ENCODE data around the gene SLC24A3.
A peak's percentile ranks its signal among the peaks of the same experiment; 100 is the strongest.

The SLC24A3 gene

DNA sequence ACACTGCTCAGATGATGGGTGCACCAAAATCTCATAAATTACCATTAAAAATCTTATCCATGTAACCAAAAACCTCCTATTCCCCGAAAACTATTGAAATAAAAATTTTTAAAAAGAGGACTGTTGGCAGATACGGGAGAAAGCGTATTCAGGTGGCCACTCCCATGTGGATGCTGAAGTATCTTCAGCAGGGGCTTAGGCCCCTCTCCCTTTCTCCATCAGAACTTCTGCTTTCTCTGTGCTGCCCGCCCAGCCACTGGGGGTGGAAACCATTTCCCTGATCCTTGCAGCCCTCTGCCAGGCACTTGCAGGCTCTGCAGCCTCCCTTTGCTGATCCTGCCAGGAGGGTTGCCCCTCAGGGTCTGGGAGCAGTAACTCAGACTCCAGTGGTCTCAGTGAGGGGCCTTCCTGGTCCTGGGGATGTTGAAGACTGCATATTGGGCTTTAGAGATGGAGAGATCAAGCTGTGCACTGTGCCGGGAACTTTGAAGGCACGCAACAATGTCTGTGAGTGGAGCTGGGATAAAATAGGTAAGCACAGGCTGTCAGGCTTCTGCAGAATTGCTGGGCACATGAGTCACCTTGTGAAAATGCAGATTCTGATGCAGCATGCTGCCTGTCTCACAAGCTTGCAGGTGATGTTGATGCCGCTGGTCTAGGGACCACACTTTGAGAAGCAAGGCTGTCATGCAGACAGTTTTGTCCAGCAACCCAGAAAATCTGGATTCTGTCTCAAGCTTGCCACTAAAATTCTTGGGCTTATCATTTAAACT, 59.6 kb downstream of the SLC24A3 start:
- no peak for DNase-seq (ENCODE audit: low spot score)

GRCh38 chr20:19272976-19273654, 60.7 kb downstream of the SLC24A3 start:
- DNase-seq (ENCODE audit: low spot score) = no peak

- DNase-seq (ENCODE audit: low spot score) = no peak
Observed at GRCh38 chr20:19274001-19274400, 61.6 kb downstream of the SLC24A3 start.

- no peak for DNase-seq (ENCODE audit: low spot score)
Observed at GRCh38 chr20:19274412-19275015, 62.1 kb downstream of the SLC24A3 start.

DNA sequence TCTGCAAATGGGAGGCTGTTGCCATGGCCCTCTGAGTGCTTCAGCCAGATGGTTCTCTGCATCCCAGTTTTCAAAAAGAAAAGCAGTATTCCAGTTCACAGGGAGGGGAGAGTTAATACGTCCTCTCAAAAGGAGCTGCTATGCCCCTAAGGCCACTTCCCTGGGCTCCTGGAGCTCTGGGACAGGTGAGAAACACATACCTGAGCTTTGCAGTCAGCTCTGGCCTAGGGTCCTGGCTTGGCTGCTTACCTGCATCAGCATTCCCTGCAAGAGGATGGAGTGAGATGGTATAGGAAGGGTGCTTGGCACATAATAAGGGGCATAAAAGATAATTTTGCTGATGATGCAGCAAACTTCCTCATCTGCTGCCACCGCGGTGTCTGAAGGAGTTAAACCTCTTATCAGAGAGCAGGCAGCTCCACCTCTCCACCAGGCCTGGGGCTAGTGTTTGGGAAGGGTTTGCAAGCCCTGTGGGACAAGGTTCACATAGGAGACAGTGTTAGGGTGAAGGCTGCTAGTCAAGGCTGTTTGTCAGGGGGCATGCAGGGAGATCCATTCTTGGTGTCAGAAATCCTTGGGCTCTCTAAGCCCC, 62.7 kb downstream of the SLC24A3 start:
- DNase-seq (ENCODE audit: low spot score) = no peak

DNA sequence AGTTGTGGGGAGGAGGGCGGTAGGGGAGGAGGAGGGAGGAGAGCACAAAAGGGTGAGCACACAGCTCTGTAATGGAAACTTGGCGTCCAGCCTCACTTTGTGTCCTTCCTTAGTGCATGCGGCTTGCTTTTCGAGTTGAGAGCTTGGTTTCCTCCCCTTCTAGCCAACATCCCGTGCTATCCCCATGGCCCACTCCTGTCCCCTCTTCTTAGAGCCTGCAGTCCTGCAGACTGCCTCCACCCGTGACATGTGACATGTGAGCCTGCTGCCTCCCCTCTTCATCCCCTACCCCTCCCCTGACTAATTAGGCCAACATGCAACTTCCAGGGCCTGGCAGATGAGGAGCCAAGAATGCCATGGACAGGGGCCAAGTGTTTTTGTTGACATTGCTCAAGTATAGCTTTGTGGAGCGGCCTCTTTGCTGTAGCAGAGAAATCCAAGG, 63.2 kb downstream of the SLC24A3 start:
- peak; percentile 50 for DNase-seq (ENCODE audit: low spot score)

DNA sequence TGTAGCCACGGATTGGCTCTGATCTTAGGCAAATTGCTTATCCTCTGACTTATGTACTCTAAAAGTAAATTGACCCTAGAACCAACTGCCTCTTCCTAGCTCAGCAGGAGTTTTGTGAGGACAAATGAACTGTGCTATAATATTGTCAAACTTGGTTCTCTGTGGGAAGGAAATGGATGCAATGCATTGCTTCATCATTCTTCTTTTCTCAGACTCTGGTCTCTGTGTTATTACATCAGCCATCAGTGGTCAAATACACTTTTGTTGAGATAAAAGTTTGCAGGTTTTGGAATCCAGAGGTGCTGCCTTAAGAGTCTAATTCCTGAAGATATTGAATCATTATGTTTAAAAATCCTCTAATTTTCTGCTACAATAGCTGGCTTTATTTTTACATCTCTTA, 64.9 kb downstream of the SLC24A3 start:
- DNase-seq (ENCODE audit: low spot score) = no peak

DNA sequence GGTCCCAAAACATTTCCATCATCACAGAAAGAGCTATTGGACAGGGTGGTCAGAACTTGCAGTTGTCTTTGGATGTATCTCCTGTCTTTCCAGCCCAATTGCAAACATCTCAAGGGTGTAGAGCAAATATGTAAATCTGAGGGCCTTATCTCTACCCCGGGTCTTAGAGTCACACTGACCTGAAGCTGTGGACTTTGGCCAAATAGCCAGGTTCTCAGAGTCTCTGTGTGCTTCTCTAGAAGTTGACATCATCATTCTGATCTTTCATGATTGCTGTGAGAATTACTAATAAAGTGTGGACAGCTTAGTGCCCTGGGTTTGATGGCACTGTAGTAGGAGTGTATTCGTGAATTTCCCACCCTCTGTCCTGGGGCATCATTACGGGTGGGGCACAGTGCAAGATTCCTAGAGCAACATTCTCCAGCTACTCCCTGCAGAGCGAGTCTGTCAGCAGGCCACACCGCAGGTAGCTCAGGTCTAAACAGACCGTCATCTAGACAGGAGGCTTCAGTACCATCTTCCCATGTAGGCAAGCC, 71.1 kb downstream of the SLC24A3 start:
- DNase-seq (ENCODE audit: low spot score) = no peak

DNA sequence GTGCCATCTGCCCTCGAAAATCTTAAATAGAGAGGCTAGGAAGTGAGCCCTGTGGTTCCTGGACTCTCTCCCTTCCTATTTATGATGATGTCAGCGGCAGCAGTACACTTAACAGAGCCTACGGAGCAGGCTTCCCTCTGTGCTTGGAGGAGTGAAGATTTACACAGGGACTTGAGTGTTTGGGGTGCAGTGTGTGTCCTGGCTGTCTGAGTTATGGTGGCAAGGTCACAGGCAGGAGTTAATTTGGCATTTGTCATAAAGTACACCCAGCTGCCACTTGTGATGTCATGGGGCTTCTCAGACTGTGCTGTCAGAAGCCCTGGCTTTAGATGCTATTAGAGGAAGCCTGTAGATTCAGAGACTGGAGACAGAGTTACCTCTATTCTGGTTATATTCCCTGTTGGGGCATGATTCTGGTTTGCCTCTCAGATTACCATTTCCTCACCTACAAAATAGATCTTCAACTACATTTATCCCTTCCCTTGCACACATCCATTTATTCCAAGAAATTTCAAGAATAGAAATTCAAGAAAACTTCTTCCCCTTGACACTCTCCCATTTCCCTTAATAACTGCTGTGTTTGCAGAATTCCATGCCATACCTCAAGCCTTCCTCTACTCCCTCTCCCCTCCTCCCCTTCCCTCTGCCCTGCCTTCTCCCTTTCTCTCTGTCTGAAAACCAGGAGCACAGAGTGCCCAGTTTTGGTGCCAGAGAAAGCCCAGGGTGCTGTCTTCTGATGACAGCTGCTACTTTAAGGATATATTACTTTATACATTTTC, 72.1 kb downstream of the SLC24A3 start:
- no peak for DNase-seq (ENCODE audit: low spot score)

GRCh38 chr20:19285436-19285835, 73.0 kb downstream of the SLC24A3 start:
- DNase-seq (ENCODE audit: low spot score) = no peak

DNA sequence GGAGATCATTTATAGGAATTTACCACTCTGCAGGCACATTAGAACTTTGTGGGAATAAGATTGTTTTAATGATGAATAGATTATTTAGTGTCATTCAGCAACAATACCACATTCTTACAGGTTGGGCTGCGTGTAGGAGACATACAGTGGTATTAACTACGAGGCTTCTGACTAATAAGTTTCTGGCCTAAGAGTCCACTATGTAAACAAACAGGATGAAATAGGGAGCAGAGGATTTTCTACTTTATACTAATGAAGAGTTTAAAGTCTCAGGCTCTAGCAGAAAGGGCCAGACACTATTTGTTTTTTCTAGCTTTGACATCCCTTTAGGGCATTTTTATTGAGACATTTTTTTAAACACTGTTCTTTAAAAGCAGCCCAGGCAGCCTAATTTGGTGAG, 75.6 kb downstream of the SLC24A3 start:
- no peak for DNase-seq (ENCODE audit: low spot score)

DNA sequence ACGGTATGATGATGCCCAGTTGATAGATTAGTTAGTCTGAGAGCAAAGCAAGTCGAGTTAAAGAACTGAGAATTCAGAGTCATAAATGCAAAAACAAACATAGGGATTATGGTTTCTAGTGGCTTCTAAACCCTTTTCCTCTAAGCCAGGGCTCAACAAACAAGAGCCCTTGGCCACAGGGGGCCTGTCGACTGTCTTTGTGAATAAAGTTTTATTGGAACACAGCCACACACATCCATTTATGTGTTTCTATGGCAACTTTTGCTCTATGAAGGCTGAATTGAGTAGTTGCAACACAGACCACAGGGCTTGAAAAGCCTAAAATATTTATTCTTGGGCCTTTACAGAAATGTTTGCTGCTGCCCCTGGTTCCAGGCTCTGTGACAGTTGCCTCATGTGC, 76.2 kb downstream of the SLC24A3 start:
- no peak for DNase-seq (ENCODE audit: low spot score)

DNA sequence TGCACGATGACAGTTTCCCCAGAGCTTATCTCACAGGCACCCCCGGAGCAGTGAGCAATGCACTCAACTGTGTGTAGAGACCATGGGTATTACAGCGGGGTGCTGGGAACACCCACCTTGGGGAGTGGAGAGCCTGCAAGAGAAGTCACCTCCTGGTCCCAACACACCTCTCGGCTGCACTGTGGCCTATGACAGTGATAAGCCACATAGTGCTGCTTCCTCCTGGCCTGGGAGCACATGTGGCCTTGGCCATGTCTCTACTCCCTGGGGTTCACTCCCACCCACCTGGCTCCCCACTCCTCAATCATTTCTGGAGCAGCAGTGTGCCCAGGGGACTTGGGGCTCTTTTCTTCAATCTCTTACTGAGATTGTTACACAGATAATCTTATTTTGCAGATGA, 77.0 kb downstream of the SLC24A3 start:
- no peak for DNase-seq (ENCODE audit: low spot score)

DNA sequence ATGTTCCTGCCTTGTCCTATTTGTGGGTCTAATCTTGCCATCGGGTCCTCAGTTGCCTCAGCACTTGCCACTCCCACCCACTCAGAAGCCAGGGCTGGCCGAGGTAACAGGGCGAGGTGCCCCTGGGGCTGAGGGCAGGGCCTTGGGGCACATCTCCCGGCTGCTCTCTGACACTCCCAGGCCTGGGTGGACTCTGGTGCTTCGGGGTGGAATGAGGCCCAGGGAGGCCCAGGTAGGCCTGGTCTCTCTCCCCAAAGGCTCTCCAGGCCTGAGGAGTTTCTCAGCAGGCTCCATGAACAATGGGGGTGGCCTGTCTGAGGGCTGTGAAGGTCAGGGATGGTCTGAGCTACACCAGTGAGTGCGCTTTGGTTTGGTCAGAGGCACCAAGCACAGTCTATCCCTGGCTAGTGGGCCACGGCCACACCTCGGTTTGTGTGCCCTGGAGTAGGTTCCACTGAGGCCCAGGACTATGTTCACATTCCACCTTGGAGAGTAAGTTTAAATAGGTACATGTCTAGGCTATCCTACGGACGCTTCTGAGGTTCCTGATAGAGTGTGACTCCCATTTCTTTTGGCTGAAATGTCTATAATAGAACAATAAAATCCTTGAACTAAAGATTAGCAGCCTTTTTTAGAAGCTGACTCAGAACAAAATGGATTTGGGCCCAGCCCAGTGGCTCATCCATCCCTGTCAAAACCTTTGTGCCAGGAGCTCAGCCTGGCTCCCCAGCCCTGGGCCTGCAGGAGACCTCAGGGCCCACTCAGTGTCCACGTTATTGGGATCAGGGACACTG, 78.8 kb downstream of the SLC24A3 start:
- no peak for DNase-seq (ENCODE audit: low spot score)

DNA sequence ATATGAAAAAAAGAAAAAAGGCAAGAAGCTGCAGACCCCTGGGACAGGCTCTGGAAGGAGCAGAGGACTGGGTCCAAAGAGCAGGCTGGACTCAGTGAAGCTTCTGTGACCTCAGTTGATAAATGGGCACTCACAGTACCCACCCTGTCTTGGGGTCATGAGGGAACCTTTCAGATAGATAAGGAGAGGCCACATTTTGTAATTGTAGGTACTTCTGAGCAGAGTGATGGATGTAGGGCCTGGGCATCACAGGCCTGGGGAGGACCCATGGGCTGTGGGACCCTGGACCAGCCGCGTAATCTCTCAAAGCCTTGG, 79.3 kb downstream of the SLC24A3 start:
- no peak for DNase-seq (ENCODE audit: low spot score)

DNA sequence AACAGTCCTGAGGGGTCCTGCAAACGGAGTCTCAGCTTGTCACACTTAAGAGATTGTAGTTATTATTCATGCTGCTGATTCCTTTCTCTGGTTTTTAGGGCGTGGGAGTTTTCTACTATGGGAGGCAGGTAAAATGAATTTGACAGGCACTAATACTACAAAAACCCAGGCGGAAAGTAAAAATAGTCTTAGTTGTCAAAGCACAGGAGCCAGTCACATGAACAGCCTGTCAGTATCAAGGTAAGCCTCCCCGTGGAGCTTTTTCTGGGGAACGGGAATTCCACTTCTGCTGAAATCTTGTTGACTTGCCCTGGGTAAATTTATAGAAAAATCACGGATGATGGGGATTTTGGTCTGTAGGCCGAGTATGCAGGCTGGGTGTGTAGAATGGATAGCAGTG, 79.8 kb downstream of the SLC24A3 start:
- no peak for DNase-seq (ENCODE audit: low spot score)

DNA sequence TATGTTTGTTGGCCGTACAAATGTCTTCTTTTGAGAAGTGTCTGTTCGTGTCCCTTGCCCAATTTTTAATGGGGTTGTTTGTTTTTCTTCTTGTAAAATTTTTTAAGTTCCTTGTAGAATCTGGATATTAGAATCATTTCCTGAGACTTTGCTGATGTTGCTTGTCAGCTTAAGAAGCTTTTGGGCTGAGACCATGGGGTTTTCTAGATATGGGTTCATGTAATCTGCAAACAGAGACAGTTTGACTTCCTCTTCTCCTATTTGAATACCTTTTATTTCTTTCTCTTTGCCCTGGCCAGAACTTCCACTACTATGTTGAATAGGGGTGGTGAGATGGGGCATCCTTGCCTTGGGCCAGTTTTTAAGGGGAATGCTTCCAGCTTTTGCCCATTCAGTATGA, 82.6 kb downstream of the SLC24A3 start:
- no peak for DNase-seq (ENCODE audit: low spot score)

DNA sequence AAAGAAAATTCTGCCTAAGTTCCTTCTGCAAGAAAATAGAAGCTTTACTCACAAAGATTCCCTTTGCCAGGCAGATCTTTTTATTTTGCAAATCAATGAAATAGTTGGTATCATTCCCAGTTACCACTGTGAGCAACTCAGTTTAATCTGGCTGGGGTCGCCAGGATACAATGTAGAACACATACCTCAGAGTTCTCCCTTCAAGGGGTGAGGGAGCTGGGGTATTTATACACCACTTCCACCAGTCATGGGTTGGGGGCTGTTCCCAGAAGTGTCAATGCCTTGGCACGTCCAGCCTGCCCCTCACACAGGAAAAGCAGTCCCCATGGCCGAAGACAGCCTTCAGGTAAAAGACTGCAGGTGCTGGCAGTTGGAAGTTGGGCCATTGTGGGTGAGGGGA, 86.2 kb downstream of the SLC24A3 start:
- no peak for DNase-seq (ENCODE audit: low spot score)

DNA sequence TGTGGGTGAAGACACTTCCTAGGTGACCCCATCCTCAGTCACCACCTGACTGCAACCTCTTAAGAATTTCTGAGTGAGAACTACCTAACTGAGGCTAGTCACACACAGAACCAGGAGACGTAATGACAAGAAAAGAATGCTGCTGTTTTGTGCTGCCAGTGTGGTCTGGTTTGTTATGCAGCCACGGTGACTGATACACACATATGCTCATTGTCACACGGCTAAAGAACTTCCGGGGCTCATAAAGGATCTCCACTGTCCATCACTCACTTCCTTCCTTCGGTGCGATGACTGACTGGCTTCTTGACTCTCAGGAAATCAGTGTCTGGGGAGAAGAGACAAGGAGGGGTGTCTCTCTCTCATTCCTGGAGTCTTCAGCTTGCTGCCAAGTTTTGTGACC, 88.0 kb downstream of the SLC24A3 start:
- no peak for DNase-seq (ENCODE audit: low spot score)

GRCh38 chr20:19301142-19301541, 88.7 kb downstream of the SLC24A3 start:
- DNase-seq (ENCODE audit: low spot score) = no peak

- DNase-seq (ENCODE audit: low spot score) = no peak
Observed at GRCh38 chr20:19301843-19302242, 89.4 kb downstream of the SLC24A3 start.

All from pons (tissue), 1 donor.